ENCODE data around the gene THAP4. TPM values are rescaled to one million over a fixed set of nuclear protein-coding genes. Genes with fewer than 3 reads are reported as not detected.
"Not testable (repeated sequence)": the region's sequence is repeated elsewhere in the genome, so short reads cannot be mapped to it uniquely, and the experiment has no call there.

THAP4 gene
- polyA plus RNA-seq, 3 donors = 38.4 to 51.2 (median 41.2) TPM

DNA sequence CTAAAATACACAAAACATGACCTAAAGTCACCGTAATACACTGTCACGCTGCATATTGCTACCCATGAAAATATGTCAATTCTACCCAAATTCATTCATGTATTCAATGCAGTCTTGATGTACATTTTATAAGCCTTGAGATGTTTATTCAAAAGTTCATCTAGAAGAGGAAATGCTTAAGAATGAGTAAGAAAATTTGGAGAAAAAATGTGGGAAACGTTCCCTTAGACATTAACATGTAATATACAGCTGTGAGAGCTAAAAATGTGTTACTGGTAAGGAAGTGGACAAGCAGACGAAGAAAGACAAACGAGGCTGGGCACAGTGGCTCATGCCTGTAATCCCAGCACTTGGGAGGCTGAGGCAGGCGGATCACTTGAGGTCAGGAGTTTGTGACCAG, 37.3 kb downstream of the THAP4 start:
- 82 to 89% (median 82%) methylated on average over 6 of the region's 6 CpGs for whole genome bisulfite sequencing, 3 donors
- no peak overlapping the region for H3K27ac ChIP-seq (ENCODE audit: low read depth, low read length)

DNA sequence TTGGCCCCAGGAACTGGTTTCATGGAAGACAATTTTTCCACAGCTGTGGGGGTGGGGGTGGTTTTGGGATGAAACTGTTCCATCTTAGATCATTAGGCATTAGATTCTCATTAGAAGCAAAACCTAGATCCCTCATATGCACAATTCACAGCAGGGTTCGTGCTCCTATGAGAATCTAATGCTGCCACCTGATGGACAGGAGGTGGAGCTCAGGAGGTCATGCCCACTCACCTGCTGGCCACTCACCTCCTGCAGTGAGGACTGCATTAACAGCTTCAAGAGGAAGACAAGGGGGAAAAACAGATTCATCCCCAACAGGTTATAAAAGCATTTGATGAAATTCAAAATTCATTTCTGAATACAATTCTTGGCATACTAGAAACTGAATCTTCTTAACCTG, 38.5 kb downstream of the THAP4 start:
- WGBS, 3 donors = 25 to 74% (median 70%) methylated on average over 1 of the region's 1 CpG

DNA sequence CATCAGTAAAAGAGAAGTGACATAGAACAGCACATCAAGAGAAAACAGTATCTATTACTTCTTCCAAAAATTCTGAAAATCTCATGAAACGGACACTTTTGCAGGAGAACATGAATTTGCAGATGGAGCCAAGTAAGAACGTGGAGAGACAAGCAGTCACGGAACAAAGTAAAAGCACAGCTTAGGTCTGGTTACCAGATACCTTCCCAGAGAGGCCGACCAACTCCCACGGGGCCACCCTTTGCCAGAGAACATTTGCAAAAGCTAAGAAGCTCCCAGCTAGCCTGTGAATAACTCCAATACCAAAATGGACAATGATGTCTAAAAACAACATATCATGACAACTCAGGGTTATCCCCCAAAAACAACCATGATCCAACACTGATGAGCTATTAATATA, 38.9 kb downstream of the THAP4 start:
- WGBS, 3 donors = 60 to 87% (median 72%) methylated on average over 5 of the region's 5 CpGs
- H3K27ac ChIP-seq (ENCODE audit: low read depth, low read length) = no peak overlapping the region

More for the DNA sequence above, 38.5 kb downstream of the THAP4 start:
- no peak overlapping the region for H3K27ac ChIP-seq (ENCODE audit: low read depth, low read length)

DNA sequence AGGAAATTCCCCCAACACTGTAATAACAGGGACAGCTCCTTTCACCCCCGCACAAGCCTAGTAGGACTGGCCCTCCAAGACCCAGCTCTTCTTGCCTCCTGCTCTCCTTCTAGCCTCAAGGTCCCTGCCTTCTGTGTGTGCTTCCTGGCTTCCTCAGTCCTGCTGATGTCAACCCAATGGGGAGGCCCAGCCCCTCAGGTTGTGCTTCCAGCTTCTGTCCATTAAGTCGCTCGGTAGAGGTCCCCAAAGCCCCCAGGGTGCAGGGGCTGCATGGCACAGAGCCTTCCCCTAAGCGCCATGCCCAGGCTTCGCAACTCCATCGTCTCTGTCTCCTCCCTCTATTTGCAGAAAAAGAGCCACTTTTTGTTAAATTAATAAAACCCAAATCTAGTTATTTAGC, 39.4 kb downstream of the THAP4 start:
- H3K27ac ChIP-seq (ENCODE audit: low read depth, low read length) = no peak overlapping the region
- 93 to 94% (median 94%) methylated on average over 6 of the region's 6 CpGs for WGBS, 3 donors

DNA sequence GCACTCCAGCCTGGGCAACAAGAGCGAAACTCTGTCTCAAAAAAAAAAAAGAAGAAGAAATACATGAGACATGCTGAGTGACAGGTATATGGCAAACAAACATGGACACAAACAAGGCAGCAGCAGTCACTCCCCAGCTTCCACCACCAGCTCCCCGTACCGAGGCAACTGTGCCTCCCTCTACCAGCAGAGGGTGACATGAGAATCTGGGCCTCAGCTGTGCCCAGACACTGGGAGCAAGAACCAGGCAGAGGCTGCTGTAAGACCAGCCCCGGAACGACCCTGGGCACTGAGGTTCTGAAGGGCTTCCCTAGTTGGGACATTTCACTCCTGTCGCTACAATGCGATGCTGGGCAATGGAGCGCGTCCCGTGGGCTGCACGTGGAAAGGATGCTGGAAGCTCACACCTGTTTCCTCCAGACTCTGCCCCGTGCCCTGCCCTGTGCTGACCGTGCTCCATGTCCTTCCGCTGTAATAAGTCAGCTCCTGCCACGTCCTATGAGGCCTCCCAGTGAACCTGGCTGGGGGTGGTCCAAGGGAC, 41.3 kb downstream of the THAP4 start:
- 78 to 90% (median 87%) methylated on average over 14 to 15 of the region's 15 CpGs for WGBS, 3 donors
- no peak overlapping the region for H3K27ac ChIP-seq (ENCODE audit: low read depth, low read length)

DNA sequence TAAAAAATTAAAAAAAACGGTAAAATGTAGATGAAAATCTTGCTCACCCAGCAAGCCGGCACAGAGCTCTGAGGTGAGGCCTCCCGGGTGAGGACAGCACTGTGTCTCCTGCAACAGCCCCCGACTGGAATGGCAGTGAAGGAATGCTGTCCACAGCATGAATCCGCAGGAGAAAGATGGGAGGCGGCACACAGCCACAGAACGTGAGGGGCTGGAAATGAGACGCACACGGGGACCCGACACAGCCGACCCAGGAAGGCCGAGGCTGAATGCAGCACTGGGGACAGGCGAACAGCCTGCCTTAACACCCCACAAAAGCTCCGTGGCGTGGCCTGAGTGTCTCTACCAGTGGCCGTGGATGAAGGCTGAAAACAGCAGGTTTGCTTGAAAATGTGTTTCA, 43.7 kb downstream of the THAP4 start:
- 93% methylated on average over 16 of the region's 16 CpGs for WGBS, 3 donors
- H3K27ac ChIP-seq (ENCODE audit: low read depth, low read length) = no peak overlapping the region

DNA sequence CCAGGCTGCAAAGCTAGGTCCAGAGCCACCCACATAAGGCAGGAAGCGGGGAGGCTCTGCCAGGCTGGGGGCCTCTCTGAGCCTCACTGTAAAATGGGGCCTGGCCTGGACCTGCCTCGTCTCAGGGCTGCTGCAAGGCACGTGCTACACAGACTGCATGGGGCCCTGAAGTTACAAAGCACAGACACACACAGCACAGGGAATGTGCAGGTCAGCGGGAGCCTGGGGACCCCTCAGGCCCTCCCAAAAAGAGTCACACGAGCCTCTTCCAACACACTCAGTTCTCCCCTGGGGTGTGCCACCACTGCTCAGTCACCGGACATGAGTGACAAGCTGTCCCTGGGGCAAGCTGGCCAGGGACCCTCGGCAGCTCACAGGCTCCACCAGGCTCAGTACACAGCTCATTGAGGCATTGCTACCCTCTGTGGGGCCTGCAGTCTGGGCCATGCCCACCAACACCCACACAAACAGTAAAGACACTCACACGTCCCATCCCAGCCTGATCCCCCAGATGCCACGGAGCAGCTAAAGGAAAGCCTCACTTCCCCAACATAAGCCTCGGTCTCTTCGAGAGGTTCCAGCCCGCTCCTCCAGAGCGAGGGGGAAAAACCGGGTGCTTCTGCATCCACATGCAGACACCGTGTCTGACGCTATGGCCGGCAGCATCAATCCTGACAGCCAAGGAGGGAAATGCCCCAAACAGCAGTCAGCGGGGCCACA, 44.7 kb downstream of the THAP4 start:
- 89 to 93% (median 90%) methylated on average over 18 of the region's 18 CpGs for WGBS, 3 donors
- H3K27ac ChIP-seq (ENCODE audit: low read depth, low read length) = no peak overlapping the region

DNA sequence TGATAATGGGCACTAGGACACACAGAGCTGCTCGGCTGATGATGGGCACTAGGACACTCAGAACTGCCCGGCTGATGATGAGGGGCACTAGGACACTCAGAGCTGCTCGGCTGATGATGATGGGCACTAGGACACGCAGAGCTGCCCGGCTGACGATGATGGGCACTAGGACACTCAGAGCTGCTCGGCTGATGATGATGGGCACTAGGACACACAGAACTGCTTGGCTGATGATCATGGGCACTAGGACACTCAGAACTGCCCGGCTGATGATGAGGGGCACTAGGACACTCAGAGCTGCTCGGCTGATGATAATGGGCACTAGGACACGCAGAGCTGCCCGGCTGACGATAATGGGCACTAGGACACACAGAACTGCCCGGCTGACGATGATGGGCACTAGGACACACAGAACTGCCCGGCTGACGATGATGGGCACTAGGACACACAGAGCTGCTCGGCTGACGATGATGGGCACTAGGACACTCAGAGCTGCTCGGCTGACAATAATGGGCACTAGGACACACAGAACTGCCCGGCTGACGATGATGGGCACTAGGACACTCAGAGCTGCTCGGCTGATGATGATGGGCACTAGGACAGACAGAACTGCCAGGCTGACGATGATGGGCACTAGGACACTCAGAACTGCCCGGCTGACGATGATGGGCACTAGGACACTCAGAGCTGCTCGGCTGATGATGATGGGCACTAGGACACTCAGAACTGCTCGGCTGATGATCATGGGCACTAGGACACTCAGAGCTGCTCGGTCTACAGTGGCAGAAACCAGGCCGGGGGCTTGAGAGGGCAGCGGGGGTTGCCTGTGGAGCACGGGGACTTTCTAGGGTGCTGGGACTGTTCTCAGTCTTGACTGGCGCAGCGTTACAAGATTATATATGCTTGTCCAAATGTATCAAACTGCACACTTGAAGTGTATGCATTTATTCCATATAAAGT, 46.2 kb downstream of the THAP4 start:
- H3K27ac ChIP-seq (ENCODE audit: low read depth, low read length) = not testable (repeated sequence)
- WGBS, 3 donors = 89% methylated on average over 33 of the region's 33 CpGs

DNA sequence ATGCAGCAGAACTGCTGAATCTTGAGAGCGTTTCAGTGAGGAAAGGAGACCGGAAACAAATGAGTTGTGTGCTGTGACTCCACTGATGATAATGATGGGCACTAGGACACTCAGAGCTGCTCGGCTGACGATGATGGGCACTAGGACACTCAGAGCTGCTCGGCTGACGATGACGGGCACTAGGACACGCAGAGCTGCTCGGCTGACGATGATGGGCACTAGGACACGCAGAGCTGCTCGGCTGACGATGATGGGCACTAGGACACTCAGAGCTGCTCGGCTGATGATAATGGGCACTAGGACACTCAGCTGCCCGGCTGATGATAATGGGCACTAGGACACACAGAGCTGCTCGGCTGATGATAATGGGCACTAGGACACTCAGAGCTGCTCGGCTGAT, 47.1 kb downstream of the THAP4 start:
- not testable (repeated sequence) for H3K27ac ChIP-seq (ENCODE audit: low read depth, low read length)
- WGBS, 3 donors = 82 to 91% (median 85%) methylated on average over 17 of the region's 17 CpGs

DNA sequence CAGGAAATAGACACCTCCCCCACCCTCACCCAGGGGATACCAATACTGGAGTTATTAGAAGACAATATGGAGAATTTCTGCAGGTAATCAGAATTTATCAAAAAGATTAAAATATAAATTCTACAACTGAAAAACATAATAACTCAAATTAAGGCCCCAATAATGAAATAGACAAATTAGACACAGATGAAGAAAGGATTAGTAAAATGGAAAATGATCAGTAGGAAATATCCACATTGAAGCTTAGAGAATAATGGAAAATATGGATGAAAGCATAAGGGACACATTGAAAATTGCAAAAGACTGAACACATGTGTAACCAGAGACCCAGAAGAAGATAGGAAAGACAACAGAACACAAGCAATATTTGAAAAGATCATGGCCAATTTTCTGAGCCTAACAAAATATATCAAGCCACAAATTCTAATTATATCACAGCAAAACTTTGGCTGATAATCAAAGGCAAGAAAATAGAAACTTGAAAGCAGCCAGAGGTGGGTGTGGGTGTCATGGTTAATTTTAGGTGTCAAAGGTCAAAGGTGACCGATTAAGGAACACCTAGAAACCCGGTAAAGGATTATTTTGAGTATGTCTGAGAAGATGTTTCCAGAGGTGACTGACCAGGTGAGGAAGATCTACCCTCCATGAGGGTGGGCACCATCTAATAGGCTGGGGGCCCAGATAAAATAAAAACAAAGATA, 50.2 kb downstream of the THAP4 start:
- H3K27ac ChIP-seq (ENCODE audit: low read depth, low read length) = no peak overlapping the region
- WGBS, 3 donors = 95 to 100% (median 96%) methylated on average over 2 of the region's 2 CpGs

DNA sequence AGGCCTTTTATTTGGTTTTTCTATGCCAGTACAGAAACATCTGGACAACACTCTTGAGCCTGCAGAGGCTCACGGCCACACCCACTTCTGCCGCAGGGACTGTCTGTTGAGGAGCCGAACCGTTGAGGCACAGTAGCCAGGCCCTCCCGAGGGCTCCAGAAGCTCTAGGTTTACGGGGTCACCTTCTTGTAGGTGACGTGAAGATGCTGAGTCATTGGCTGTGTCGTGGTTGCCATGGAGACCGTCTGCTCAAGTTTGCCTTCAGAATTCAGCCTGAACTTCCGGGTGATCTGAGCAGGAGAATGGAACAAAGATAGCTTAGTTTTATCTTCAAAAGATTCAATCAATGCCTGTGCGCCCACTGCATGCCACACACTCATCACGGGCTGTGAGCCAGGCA, 52.5 kb downstream of the THAP4 start:
- WGBS, 3 donors = 90 to 95% (median 95%) methylated on average over 12 of the region's 12 CpGs
- H3K27ac ChIP-seq (ENCODE audit: low read depth, low read length) = no peak overlapping the region

DNA sequence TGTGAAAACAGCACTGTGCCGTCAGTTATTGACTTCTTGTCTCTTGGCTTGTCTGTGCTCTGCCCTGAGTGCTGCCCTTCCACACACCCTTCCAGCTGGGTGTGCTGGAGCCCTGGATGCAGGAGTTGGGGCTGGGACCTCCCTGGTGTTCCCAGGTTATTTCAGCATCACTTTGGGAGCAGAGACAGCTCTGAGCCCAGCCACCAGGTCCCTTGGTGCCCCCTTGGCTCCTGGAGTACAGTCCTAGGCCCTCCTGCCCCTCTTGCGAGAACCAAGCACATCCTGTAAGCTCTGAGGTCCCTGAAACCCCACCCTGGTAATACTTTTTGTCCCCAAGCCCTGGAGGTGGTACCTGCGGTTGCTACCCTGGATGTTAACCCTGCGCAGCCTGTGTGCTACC, 54.2 kb downstream of the THAP4 start:
- H3K27ac ChIP-seq (ENCODE audit: low read depth, low read length) = no peak overlapping the region
- 97 to 99% (median 98%) methylated on average over 4 of the region's 4 CpGs for WGBS, 3 donors

DNA sequence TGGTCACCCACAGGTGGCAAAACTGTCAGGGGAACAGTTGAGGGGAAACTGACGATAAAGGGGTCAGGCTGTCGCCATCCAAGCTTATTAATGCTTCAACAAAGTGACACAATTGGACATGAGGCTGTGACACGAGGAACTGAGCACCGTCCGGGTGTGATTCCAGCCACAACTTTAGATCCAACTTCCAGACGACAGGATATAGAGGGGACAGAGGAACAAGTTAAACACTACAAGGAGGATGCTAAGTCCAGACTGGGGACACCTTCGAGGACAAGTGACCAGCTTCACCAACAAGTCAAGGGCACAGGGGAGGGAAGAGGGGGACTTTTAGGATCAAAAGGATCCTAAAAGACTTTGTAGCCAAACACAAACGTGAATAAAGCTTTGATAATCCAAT, 54.6 kb downstream of the THAP4 start:
- no peak overlapping the region for H3K27ac ChIP-seq (ENCODE audit: low read depth, low read length)
- 96 to 100% (median 97%) methylated on average over 8 of the region's 8 CpGs for WGBS, 3 donors

DNA sequence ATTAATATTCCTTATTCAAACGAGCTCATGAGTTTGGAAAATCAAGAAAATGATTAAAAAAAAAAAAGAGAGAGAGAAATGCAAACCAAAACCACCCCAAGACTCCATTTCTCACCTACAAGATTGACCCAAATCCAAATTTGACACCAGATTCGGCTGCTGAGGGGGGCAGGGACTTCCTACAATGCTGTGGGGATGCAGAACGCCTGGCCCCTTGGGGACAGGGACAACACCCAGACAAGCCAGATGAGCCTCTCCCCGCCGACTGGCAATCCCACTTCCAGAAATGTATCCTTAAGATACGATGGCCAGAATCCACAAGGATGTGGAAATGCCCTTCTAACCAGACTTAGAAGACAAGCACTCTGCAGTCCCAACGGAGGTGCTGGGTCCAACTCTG, 57.7 kb downstream of the THAP4 start:
- H3K27ac ChIP-seq (ENCODE audit: low read depth, low read length) = no peak overlapping the region

DNA sequence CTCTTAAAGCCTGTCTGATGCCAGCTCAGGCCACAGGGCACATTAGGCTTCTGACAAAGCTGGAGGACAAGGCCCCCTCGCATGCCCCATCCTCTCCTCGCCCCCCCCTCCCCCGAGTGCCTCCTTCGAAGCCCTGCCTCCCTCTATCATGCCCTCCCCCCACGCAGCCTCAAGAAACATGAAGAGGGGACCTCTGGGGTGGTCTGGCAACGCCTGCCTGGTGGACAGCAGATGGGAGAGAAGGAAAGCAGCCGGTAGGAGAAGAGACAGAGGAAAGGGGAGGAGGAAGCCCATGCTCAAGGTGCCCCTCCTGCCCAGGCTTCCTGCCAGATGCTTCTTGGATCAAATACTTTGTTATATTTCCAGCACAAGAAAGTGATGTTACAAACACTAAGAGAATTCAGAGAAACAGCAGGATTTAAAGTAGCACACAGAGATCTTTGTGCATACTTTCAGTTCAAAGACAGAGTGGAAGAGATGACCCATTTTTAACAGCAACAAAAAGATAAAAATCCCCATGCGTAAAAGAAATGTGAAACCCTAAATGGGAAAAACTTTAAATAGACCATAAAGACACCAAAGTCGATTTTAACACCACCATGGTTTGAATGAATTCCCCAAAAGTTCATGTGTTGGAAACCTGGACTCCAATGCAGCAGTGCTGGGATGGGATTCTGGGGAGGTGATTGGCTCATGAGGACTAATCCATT, 59.4 kb downstream of the THAP4 start:
- no peak overlapping the region for H3K27ac ChIP-seq (ENCODE audit: low read depth, low read length)
- WGBS, 3 donors = 45 to 82% (median 52%) methylated on average over 9 of the region's 9 CpGs

More for the DNA sequence above, 57.7 kb downstream of the THAP4 start:
- 87 to 90% (median 88%) methylated on average over 7 of the region's 7 CpGs for WGBS, 3 donors

DNA sequence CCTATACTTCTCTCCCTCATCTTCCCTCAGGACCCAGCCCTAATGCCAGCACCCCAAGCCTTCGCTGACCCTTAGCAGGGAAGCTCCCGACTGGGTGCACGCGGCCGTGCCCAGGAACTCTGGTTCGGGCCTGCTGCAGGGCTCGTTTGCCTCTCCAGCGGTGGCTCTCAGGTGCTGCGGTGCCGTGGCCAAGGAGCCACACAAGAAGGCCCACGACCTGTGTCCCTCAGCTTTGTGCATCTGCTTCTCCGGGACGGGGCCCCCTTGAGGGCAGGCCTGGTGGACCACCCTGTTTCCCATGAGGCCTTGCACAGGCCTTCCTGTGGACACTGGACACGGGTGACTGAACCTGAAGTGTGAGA, 60.7 kb downstream of the THAP4 start:
- 85 to 95% (median 89%) methylated on average over 14 of the region's 14 CpGs for WGBS, 3 donors
- no peak overlapping the region for H3K27ac ChIP-seq (ENCODE audit: low read depth, low read length)

DNA sequence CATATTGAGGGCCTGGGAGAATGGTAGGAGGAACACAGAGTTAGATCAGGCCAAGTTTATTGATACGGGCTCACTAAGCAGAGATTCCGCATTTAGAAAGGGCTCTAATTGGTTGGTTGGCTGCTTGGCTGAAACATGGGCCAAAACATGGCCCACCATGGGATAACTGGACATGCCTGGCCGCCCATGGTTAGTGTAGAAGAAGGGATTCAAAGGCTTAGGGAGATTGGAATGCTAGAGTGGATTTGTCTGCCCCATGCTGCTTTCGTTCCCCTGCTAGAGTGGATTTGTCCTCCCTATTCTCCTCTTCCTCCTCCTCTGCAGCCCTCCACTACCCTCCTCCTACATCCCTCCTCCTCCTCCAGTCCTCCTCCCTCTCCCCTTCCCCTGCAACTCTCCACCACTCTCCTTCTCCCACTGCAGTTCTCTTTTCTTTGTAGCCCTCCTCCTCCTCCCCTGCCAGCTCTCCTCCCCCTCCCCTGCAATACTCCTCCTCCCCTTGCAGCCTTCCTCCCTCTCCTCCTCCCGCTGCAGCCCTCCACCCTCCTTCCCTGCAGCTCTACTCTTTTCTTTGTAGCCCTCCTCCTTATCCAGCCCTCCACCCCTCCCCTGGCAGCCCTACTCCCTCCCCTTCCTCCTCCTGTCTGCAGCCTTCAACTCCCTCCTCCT, 61.2 kb downstream of the THAP4 start:
- 65 to 88% (median 88%) methylated on average over 5 of the region's 5 CpGs for WGBS, 3 donors
- no peak overlapping the region for H3K27ac ChIP-seq (ENCODE audit: low read depth, low read length)
